Nephron (organoid): ENCODE measurements around the gene CUEDC1.

Experiments used
- H3K27ac Mint-ChIP-seq, 3 experiments: 2 replicates each; pipeline ENCODE4 v1.8.0; 2020; ENCODE audit warnings: mixed read lengths in 3 of 3, mild to moderate bottlenecking in 2 of 3, moderate library complexity in 1 of 3
- H3K27me3 Mint-ChIP-seq: 2 replicates; pipeline ENCODE4 v1.8.0; 2021; ENCODE audit warnings: low read depth, mild to moderate bottlenecking, moderate library complexity, mixed read lengths
- H3K36me3 Mint-ChIP-seq: 2 replicates; pipeline ENCODE4 v1.8.0; 2020; ENCODE audit warnings: low read depth, mixed read lengths
- H3K4me1 Mint-ChIP-seq: 2 replicates; pipeline ENCODE4 v1.8.0; 2020; ENCODE audit warnings: mixed read lengths
- H3K4me3 Mint-ChIP-seq, 3 experiments: 2 replicates each; pipeline ENCODE4 v1.8.0; 2020; ENCODE audit warnings: mild to moderate bottlenecking in 3 of 3, mixed read lengths in 3 of 3, moderate library complexity in 2 of 3
- H3K9me3 Mint-ChIP-seq: 2 replicates; pipeline ENCODE4 v1.8.0; 2020; ENCODE audit warnings: mixed read lengths
- CTCF ChIP-seq, 3 experiments: fragments of 200-600 bp; sonication (generic); IDR thresholded peaks; one replicate each; pipeline ENCODE4 v1.5.0; 2021; ENCODE audit warnings: antibody characterized with exemption in 3 of 3; ENCODE audit not compliant: unreplicated experiment in 3 of 3

CUEDC1 gene

GRCh38 chr17:57957120-57957850, 2.1 kb upstream of the CUEDC1 start:
- Mint-ChIP-seq H3K4me3 (peak overlapping the region; percentile 70 to 81 (median 76)), H3K27ac (peak overlapping the region; percentile 31 to 67 (median 54)), H3K27me3 (peaks cover 20% of the 10 kb centered on the region), H3K9me3 (no peaks in the 10 kb centered on the region), H3K4me1 (peaks cover 45% of the 10 kb centered on the region), H3K36me3 (no peaks in the 10 kb centered on the region)
- no peak for TF ChIP-seq CTCF (IDR thresholded peaks at IDR 0.05; ENCODE audit: unreplicated experiment in 3 of 3)

- H3K36me3 Mint-ChIP-seq: no peaks in the 10 kb centered on the region
- H3K4me1 Mint-ChIP-seq: peaks cover 45% of the 10 kb centered on the region
- no peaks in the 10 kb centered on the region for H3K9me3 Mint-ChIP-seq
- TF ChIP-seq CTCF (IDR thresholded peaks at IDR 0.05; ENCODE audit: unreplicated experiment in 3 of 3): no peak
- H3K4me3 Mint-ChIP-seq: peak overlapping the region; percentile 88 to 94 (median 92)
- H3K27ac Mint-ChIP-seq: peak overlapping the region; percentile 90 to 92 (median 91)
- H3K27me3 Mint-ChIP-seq: peaks cover 20% of the 10 kb centered on the region
Measured at GRCh38 chr17:57956291-57957119, 1.3 kb upstream of the CUEDC1 start.

- H3K4me1 Mint-ChIP-seq: peaks cover 59% of the 10 kb centered on the region
- peak overlapping the region; percentile 87 to 93 (median 90) for H3K4me3 Mint-ChIP-seq
- peaks cover 20% of the 10 kb centered on the region for H3K27me3 Mint-ChIP-seq
- no peaks in the 10 kb centered on the region for H3K36me3 Mint-ChIP-seq
- no peak for TF ChIP-seq CTCF (IDR thresholded peaks at IDR 0.05; ENCODE audit: unreplicated experiment in 3 of 3)
- H3K9me3 Mint-ChIP-seq: no peaks in the 10 kb centered on the region
- H3K27ac Mint-ChIP-seq: peak overlapping the region; percentile 86 to 91 (median 90)
Measured at GRCh38 chr17:57954397-57955182, 622 bp downstream of the CUEDC1 start.

- H3K4me3 Mint-ChIP-seq: peak overlapping the region; percentile 87 to 93 (median 90)
- H3K4me1 Mint-ChIP-seq: peaks cover 60% of the 10 kb centered on the region
- H3K27me3 Mint-ChIP-seq: peaks cover 16% of the 10 kb centered on the region
- H3K36me3 Mint-ChIP-seq: no peaks in the 10 kb centered on the region
- H3K9me3 Mint-ChIP-seq: no peaks in the 10 kb centered on the region
- H3K27ac Mint-ChIP-seq: peak overlapping the region; percentile 86 to 91 (median 90)
- TF ChIP-seq CTCF (IDR thresholded peaks at IDR 0.05; ENCODE audit: unreplicated experiment in 3 of 3): no peak
Measured at GRCh38 chr17:57953705-57954396, 1.4 kb downstream of the CUEDC1 start.

GRCh38 chr17:57953219-57953618, 2.0 kb downstream of the CUEDC1 start:
- Mint-ChIP-seq H3K9me3 (no peaks in the 10 kb centered on the region), H3K36me3 (no peaks in the 10 kb centered on the region), H3K27ac (peak overlapping the region; percentile 75 to 90 (median 86)), H3K27me3 (peaks cover 12% of the 10 kb centered on the region), H3K4me3 (peak overlapping the region; percentile 87 to 93 (median 90)), H3K4me1 (peaks cover 67% of the 10 kb centered on the region)
- no peak for TF ChIP-seq CTCF (IDR thresholded peaks at IDR 0.05; ENCODE audit: unreplicated experiment in 3 of 3)
